ENCODE data around the gene MAU2. TPM values are rescaled to one million over a fixed set of nuclear protein-coding genes. Genes with fewer than 3 reads are reported as not detected.

MAU2 gene
- polyA plus RNA-seq, 1 donor from 2014 or later, result 48.3 TPM

- no peaks in the 10 kb centered on the region for H3K79me2 ChIP-seq (replicated peaks; ENCODE audit: insufficient read depth, low read length)
- no peak overlapping the region for H3K9ac ChIP-seq (ENCODE audit: low read length)
- H3F3A ChIP-seq (ENCODE audit: insufficient read depth, low read length, poor library complexity, severe bottlenecking), result no peaks in the 10 kb centered on the region
- H3K9me2 ChIP-seq (ENCODE audit: insufficient read depth, low read length), result no peaks in the 10 kb centered on the region
- H3K27me3 ChIP-seq (ENCODE audit: insufficient read depth, low read depth, low read length), result no peaks in the 10 kb centered on the region
- no peaks in the 10 kb centered on the region for H3K9me3 ChIP-seq (ENCODE audit: low read length)
- H4K20me1 ChIP-seq (ENCODE audit: insufficient read depth), result no peaks in the 10 kb centered on the region
- no peak overlapping the region for H3K27ac ChIP-seq (ENCODE audit: low read length)
- no peak overlapping the region for H3K4me2 ChIP-seq (ENCODE audit: low read length)
- H3K36me3 ChIP-seq (ENCODE audit: insufficient read depth, low read length), result no peaks in the 10 kb centered on the region
- H2AFZ ChIP-seq (ENCODE audit: low read depth, low read length), result no peak overlapping the region
- TF ChIP-seq SMC3 (conservative IDR thresholded peaks at IDR 0.05; ENCODE audit: poor library complexity), result no peak
- H3K4me3 ChIP-seq (ENCODE audit: low read length), result no peak overlapping the region
Observed at GRCh38 chr19:19280561-19280960, 40.1 kb upstream of the MAU2 start.

GRCh38 chr19:19285686-19286085, 34.9 kb upstream of the MAU2 start:
- Histone ChIP-seq H3K4me2 (ENCODE audit: low read length) (no peak overlapping the region), H3K27me3 (ENCODE audit: insufficient read depth, low read depth, low read length) (no peaks in the 10 kb centered on the region), H2AFZ (ENCODE audit: low read depth, low read length) (no peak overlapping the region), H3K36me3 (ENCODE audit: insufficient read depth, low read length) (no peaks in the 10 kb centered on the region), H3K27ac (ENCODE audit: low read length) (no peak overlapping the region), H3K4me3 (ENCODE audit: low read length) (no peak overlapping the region), H3K9ac (ENCODE audit: low read length) (no peak overlapping the region), H3K9me3 (ENCODE audit: low read length) (no peaks in the 10 kb centered on the region), H3K79me2 (replicated peaks; ENCODE audit: insufficient read depth, low read length) (no peaks in the 10 kb centered on the region), H3K9me2 (ENCODE audit: insufficient read depth, low read length) (no peaks in the 10 kb centered on the region), H3F3A (ENCODE audit: insufficient read depth, low read length, poor library complexity, severe bottlenecking) (no peaks in the 10 kb centered on the region), H4K20me1 (ENCODE audit: insufficient read depth) (no peaks in the 10 kb centered on the region)
- TF ChIP-seq RAD21 (conservative IDR thresholded peaks at IDR 0.05), result no peak
- TF ChIP-seq POLR2AphosphoS5 (IDR thresholded peaks at IDR 0.05), result no peak
- TF ChIP-seq MXI1 (conservative IDR thresholded peaks at IDR 0.05; ENCODE audit: poor library complexity, severe bottlenecking), result no peak
- TF ChIP-seq TAF1 (IDR thresholded peaks at IDR 0.05; ENCODE audit: low read depth), result no peak

- H3K4me3 ChIP-seq (ENCODE audit: low read length), result no peak overlapping the region
- H3K27me3 ChIP-seq (ENCODE audit: insufficient read depth, low read depth, low read length), result no peaks in the 10 kb centered on the region
- H3K4me2 ChIP-seq (ENCODE audit: low read length), result no peak overlapping the region
- H3K36me3 ChIP-seq (ENCODE audit: insufficient read depth, low read length), result peaks cover 5% of the 10 kb centered on the region
- H4K20me1 ChIP-seq (ENCODE audit: insufficient read depth), result no peaks in the 10 kb centered on the region
- H3F3A ChIP-seq (ENCODE audit: insufficient read depth, low read length, poor library complexity, severe bottlenecking), result no peaks in the 10 kb centered on the region
- TF ChIP-seq POLR2AphosphoS5 (IDR thresholded peaks at IDR 0.05) (no peak), REST (IDR thresholded peaks at IDR 0.05; ENCODE audit: borderline replicate concordance) (no peak), MXI1 (conservative IDR thresholded peaks at IDR 0.05; ENCODE audit: poor library complexity, severe bottlenecking) (no peak), SMC3 (conservative IDR thresholded peaks at IDR 0.05; ENCODE audit: poor library complexity) (no peak), TAF1 (IDR thresholded peaks at IDR 0.05; ENCODE audit: low read depth) (no peak), CTCF (IDR thresholded peaks at IDR 0.05; ENCODE audit: poor library complexity, severe bottlenecking) (no peak), EZH2 (IDR thresholded peaks at IDR 0.05; ENCODE audit: borderline replicate concordance, insufficient read depth, low read length, poor library complexity, severe bottlenecking) (no peak), RAD21 (conservative IDR thresholded peaks at IDR 0.05) (no peak), EP300 (conservative IDR thresholded peaks at IDR 0.05; ENCODE audit: poor library complexity, severe bottlenecking) (no peak)
- H3K27ac ChIP-seq (ENCODE audit: low read length), result no peak overlapping the region
- H3K9me2 ChIP-seq (ENCODE audit: insufficient read depth, low read length), result no peaks in the 10 kb centered on the region
- H3K9ac ChIP-seq (ENCODE audit: low read length), result no peak overlapping the region
- no peaks in the 10 kb centered on the region for H3K79me2 ChIP-seq (replicated peaks; ENCODE audit: insufficient read depth, low read length)
- no peaks in the 10 kb centered on the region for H3K9me3 ChIP-seq (ENCODE audit: low read length)
- H2AFZ ChIP-seq (ENCODE audit: low read depth, low read length), result no peak overlapping the region
Observed at GRCh38 chr19:19292607-19293006, 28.0 kb upstream of the MAU2 start.
